IPS-20b (cell line): Measurements from ENCODE around the gene C2orf92.

Experiments used
- H3K27ac ChIP-seq: one replicate; pipeline ENCODE4 v1.5.1; 2013; ENCODE audit warnings: low read length
- H3K27me3 ChIP-seq: 2 replicates; pipeline ENCODE4 v1.6.1; 2013; ENCODE audit warnings: mild to moderate bottlenecking, low read length, inconsistent platforms; ENCODE audit not compliant: insufficient read depth
- H3K36me3 ChIP-seq: 2 replicates; pipeline ENCODE4 v1.6.1; 2013; ENCODE audit warnings: low read depth, mild to moderate bottlenecking, inconsistent platforms, low read length, moderate library complexity; ENCODE audit not compliant: insufficient read depth
- H3K4me1 ChIP-seq: 2 replicates; pipeline ENCODE4 v1.6.1; 2013; ENCODE audit warnings: mild to moderate bottlenecking, control low read depth, inconsistent platforms, low read length, moderate library complexity; ENCODE audit not compliant: insufficient read depth
- H3K4me3 ChIP-seq: 2 replicates; pipeline ENCODE4 v1.5.1; 2013; ENCODE audit warnings: mild to moderate bottlenecking, low read length, inconsistent platforms
- H3K9ac ChIP-seq: 2 replicates; pipeline ENCODE4 v1.6.1; 2013; ENCODE audit warnings: low read depth, mild to moderate bottlenecking, inconsistent platforms, low read length, moderate library complexity
- H3K9me3 ChIP-seq: 2 replicates; pipeline ENCODE4 v1.6.1; 2013; ENCODE audit warnings: mild to moderate bottlenecking, low read depth, low read length, inconsistent platforms; ENCODE audit not compliant: insufficient read depth

C2orf92 gene

DNA sequence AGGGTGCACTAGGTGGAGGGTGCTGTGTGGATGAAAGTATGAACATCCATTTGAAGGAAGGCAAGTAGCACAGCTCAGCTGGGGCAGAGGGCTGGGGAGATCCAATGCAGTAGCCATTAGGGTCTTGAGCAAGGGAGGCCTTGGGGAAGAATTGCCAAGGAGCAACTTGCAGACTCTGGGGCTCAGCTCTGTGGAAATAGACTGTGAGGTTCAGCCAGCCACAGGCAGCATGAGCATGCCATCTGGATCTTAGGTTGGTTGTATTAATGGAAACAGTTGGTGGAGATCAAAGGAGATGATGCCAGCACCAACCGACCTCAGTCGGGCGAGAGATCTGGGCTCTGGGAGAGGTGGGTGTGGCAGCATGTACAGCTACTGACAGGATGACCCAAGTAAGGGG lies 49.4 kb downstream of the C2orf92 start:
- Histone ChIP-seq H3K9ac (no peak overlapping the region), H3K36me3 (no peaks in the 10 kb centered on the region), H3K27me3 (no peaks in the 10 kb centered on the region), H3K4me1 (peaks cover 10% of the 10 kb centered on the region), H3K9me3 (no peaks in the 10 kb centered on the region), H3K4me3 (no peak overlapping the region), H3K27ac (no peak overlapping the region)

DNA sequence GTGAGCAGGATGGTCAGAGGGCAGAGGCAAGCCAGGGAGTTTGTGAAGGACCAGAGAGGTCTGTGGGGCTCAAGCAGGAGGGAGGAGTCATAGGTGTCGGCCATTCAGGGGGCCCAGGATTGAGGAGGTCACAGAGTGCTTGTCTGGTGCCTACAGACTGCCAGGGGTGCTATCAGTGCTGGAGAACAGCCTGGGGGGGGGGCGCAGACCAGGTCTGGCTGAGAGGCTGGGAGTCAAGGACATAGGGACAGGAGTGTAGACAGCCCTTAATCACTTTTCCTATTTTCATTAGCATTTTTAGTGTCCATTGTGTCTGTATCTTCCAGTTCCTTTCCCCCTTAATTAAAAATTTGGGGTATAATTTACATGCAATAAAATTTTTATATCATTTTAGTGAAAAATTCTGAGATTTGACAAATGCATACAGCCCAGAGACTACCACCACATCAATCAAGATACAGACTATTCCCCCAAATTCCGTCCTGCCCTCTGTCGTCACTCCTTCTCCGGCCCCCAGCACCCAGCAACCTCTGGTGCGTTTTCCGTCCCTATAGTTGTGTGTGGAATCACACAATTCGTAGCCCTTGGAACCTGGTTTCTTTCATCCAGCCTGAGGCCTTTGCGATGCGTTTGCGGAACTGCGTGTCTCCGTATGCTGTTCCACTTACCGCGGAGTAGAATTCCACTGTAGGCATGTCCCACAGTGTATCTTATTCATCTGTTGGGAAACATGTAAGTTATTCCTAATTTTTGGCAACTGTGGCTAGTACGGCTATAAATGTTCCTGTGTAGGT lies 50.0 kb downstream of the C2orf92 start:
- H3K27me3 ChIP-seq, result no peaks in the 10 kb centered on the region
- H3K4me1 ChIP-seq, result peaks cover 10% of the 10 kb centered on the region
- no peak overlapping the region for H3K4me3 ChIP-seq
- H3K36me3 ChIP-seq, result no peaks in the 10 kb centered on the region
- H3K9me3 ChIP-seq, result no peaks in the 10 kb centered on the region
- H3K27ac ChIP-seq, result no peak overlapping the region
- H3K9ac ChIP-seq, result no peak overlapping the region

DNA sequence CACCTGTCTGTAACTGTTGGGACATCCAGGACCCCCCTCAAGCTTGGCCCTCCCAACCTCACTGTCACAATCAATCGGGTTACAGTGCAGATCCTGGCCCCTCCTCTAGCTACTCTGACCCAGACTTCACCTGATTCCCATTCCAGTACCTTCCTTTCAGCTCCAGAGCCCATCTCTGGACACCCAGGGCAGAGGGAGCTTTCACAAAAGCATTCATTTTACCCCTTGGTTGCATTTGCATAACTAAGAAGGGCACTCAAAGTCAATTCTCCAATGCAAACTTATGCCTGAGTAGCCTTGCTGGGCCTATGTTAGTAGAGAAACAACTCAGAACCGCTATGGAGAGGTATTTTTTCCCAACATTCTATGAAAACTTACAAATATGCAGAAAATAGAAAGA lies 51.2 kb downstream of the C2orf92 start:
- Histone ChIP-seq H3K4me3 (0 out of 2 replicates have a peak overlapping the region, but pooled peaks have one; percentile 4), H3K27ac (no peak overlapping the region), H3K36me3 (no peaks in the 10 kb centered on the region), H3K9me3 (no peaks in the 10 kb centered on the region), H3K9ac (no peak overlapping the region), H3K27me3 (no peaks in the 10 kb centered on the region), H3K4me1 (peaks cover 10% of the 10 kb centered on the region)

DNA sequence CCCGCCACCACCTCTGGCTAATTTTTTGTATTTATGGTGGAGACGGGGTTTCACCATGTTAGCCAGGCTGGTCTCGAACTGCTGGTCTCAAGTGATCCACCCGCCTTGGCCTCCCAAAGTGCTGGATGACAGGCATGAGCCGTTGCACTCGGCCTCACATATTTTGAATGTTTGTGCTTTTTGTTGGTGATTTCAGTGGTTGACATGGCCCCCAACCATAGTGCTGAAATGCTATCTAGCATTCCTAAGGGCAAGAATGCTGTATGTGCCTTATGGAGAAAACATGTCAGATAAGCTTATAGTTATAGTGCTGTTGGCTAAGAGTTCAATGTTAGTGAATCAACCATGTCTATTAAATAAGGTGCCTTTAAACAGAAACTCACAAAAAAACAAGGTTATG lies 52.7 kb downstream of the C2orf92 start:
- no peak overlapping the region for H3K4me3 ChIP-seq
- H3K36me3 ChIP-seq, result no peaks in the 10 kb centered on the region
- H3K27ac ChIP-seq, result no peak overlapping the region
- H3K4me1 ChIP-seq, result peaks cover 10% of the 10 kb centered on the region
- no peaks in the 10 kb centered on the region for H3K9me3 ChIP-seq
- no peaks in the 10 kb centered on the region for H3K27me3 ChIP-seq
- no peak overlapping the region for H3K9ac ChIP-seq

DNA sequence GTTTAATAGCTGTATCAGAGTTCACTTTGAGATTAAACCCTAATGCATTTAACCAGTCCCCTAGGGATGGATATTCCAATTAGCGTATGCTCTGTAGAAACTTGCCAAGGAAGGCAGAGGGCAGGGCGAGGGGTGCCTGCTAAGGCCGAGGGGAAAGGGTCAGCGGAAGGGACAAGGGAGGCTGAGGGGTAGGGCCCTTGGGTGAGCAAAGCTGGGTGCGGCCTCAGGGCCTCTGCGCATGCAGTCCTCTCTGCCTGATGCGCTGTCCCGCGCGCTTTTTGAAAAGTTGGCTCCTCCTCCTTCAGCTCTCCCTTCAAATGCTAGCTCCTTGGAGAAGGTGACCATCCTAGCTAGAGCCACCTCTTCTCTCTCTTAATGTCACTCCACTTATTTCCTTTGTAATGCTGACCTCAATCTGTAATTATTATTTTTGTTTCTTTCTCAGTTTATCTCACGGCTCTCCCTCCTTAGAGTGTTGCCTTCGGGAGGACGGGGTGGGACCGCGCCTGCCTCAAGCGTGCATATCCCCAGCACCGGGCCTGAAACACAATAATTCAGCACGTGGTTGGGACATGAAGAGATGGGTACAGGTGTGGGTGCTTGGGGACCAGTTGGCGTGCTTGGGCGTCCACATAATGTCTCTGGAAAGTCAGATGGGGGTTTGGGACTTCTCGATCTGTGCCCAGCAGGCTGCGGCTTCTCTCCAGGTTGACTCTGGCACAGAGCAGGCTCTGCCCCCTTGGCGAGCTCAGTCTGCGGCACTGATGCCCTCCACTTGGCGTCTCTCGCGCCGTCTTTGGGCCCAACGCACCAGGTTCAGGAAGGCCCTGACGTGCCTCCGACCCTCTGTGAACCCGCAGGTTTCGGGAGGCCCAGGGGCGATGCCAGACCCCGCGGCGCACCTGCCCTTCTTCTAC lies 53.9 kb downstream of the C2orf92 start:
- no peak overlapping the region for H3K27ac ChIP-seq
- H3K4me1 ChIP-seq, result peaks cover 10% of the 10 kb centered on the region
- H3K27me3 ChIP-seq, result no peaks in the 10 kb centered on the region
- no peak overlapping the region for H3K9ac ChIP-seq
- no peaks in the 10 kb centered on the region for H3K9me3 ChIP-seq
- H3K36me3 ChIP-seq, result no peaks in the 10 kb centered on the region
- H3K4me3 ChIP-seq, result no peak overlapping the region

DNA sequence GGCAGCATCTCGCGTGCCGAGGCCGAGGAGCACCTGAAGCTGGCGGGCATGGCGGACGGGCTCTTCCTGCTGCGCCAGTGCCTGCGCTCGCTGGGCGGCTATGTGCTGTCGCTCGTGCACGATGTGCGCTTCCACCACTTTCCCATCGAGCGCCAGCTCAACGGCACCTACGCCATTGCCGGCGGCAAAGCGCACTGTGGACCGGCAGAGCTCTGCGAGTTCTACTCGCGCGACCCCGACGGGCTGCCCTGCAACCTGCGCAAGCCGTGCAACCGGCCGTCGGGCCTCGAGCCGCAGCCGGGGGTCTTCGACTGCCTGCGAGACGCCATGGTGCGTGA lies 54.5 kb downstream of the C2orf92 start:
- Histone ChIP-seq H3K36me3 (no peaks in the 10 kb centered on the region), H3K9ac (no peak overlapping the region), H3K27ac (no peak overlapping the region), H3K9me3 (no peaks in the 10 kb centered on the region), H3K4me1 (peaks cover 10% of the 10 kb centered on the region), H3K27me3 (no peaks in the 10 kb centered on the region), H3K4me3 (no peak overlapping the region)

DNA sequence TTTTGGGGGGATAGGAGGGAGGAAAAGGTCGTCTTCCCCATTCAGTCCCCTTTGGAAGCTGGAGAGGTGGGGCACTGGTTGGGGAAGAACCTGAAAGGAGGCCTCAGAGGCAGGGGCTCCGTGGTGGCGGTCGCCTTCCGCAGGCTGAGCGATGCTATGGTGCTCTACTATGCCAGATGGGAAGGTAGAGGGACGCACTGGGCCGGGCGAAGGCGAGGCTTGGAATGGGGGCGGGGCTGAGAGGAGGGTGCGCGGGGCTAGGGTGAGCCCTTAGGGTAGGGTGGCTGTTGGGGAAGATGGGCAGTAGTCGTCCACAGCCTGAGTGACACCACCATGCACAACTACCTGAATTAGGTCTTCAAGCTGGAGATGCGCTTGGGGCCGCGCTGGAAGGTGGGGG lies 55.0 kb downstream of the C2orf92 start:
- H3K9ac ChIP-seq, result no peak overlapping the region
- H3K27ac ChIP-seq, result no peak overlapping the region
- peaks cover 10% of the 10 kb centered on the region for H3K4me1 ChIP-seq
- H3K36me3 ChIP-seq, result no peaks in the 10 kb centered on the region
- no peaks in the 10 kb centered on the region for H3K9me3 ChIP-seq
- no peaks in the 10 kb centered on the region for H3K27me3 ChIP-seq
- H3K4me3 ChIP-seq, result no peak overlapping the region

DNA sequence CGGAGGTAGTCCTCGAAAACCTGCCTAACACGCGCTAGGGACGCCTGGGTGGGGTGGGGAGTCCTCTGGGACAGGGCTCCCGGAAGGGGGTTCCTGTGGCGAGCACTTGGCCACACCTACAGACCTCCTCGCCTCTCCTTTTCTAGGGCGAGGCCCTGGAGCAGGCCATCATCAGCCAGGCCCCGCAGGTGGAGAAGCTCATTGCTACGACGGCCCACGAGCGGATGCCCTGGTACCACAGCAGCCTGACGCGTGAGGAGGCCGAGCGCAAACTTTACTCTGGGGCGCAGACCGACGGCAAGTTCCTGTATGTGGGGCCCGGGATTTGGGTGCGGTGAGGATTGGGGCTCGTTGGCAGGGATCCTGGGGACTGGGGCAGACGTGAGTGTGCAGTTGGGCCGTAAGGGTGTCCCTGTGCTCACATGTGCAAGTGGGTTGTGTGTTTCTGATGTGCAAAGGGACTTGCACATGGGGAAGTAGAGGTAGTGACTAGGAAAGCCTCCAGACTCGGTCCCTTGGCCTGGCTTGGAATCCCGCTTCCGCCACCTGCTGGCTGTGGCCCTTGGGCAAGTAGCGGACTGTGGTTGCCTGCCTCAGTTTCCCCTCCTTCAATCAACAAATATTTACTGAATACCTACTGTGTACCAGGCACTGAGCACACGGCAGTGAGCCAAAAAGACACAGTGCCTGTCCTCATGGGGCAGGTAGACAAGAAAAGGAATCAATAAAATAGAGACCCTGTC lies 55.6 kb downstream of the C2orf92 start:
- H3K9ac ChIP-seq, result no peak overlapping the region

DNA sequence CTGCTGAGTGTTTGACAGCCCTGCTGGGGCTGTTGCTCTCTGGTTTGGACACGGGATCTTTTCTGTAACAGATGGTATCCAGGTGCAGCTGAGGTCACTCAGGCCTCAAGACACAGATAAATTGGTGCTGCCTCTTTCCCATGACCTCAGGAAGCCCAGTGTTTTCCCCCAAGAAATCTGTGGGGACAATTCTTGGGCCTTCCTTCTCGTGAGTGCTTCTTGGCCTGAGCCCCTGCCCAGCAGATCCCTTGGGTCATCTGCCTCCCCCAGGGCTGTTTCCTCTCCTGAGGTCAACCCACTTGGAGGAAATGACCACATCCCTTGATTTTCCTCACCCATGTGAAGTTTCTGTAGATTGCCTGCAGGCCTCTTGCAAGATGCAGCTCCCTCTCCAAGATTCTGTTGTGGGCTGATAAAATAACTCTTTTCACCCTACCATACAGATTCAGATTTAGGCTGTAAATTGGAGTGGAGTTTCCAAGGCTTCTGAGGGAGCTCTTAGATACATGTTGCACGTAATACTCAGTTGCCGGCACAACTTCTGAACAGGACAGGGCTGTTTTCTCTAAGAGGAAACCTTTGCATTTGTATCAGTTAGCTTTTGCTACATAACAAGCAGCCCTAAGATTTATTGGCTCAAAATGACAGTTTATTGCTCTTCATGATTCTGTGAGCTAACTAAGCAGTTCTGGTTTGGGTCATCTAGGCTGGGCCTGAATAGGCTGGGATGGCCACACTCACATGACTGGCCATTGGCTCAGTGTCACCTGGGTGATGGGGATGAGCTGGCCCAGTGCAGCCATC lies 57.0 kb downstream of the C2orf92 start:
- no peaks in the 10 kb centered on the region for H3K4me1 ChIP-seq
- no peaks in the 10 kb centered on the region; the same call in 1 of the 2 replicates for H3K9me3 ChIP-seq
- no peaks in the 10 kb centered on the region for H3K27me3 ChIP-seq
- H3K36me3 ChIP-seq, result no peaks in the 10 kb centered on the region
- H3K9ac ChIP-seq, result no peak overlapping the region
- no peak overlapping the region for H3K27ac ChIP-seq
- H3K4me3 ChIP-seq, result no peak overlapping the region

More for the DNA sequence above, 55.6 kb downstream of the C2orf92 start:
- no peaks in the 10 kb centered on the region for H3K36me3 ChIP-seq
- no peaks in the 10 kb centered on the region for H3K27me3 ChIP-seq
- no peaks in the 10 kb centered on the region for H3K9me3 ChIP-seq
- H3K4me3 ChIP-seq, result no peak overlapping the region
- H3K27ac ChIP-seq, result no peak overlapping the region
- peaks cover 10% of the 10 kb centered on the region for H3K4me1 ChIP-seq

DNA sequence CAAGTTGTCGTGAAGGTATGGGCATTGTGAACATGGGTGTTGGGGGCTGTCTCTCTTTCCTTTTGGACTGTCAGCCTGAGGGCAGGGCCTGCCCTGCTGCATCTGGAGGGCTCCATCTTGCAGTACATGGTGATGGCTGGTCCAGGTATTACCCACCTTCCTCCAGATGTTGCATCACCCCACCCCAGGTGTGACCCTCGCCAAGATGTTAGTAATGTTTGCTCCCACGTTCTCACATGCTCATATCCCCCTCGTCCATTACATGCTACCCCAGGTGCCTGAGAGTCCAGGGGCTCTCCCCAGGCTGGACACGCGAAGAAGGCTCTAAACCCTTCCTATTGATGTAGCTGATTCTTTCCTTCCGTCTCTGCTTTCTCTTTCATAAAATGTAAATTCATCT lies 57.8 kb downstream of the C2orf92 start:
- H3K9me3 ChIP-seq, result no peaks in the 10 kb centered on the region; the same call in 1 of the 2 replicates
- H3K4me1 ChIP-seq, result no peaks in the 10 kb centered on the region
- H3K9ac ChIP-seq, result no peak overlapping the region
- H3K27ac ChIP-seq, result no peak overlapping the region
- H3K36me3 ChIP-seq, result no peaks in the 10 kb centered on the region
- no peaks in the 10 kb centered on the region for H3K27me3 ChIP-seq
- no peak overlapping the region for H3K4me3 ChIP-seq
